ENCODE data around the gene CBFA2T2.

DNA sequence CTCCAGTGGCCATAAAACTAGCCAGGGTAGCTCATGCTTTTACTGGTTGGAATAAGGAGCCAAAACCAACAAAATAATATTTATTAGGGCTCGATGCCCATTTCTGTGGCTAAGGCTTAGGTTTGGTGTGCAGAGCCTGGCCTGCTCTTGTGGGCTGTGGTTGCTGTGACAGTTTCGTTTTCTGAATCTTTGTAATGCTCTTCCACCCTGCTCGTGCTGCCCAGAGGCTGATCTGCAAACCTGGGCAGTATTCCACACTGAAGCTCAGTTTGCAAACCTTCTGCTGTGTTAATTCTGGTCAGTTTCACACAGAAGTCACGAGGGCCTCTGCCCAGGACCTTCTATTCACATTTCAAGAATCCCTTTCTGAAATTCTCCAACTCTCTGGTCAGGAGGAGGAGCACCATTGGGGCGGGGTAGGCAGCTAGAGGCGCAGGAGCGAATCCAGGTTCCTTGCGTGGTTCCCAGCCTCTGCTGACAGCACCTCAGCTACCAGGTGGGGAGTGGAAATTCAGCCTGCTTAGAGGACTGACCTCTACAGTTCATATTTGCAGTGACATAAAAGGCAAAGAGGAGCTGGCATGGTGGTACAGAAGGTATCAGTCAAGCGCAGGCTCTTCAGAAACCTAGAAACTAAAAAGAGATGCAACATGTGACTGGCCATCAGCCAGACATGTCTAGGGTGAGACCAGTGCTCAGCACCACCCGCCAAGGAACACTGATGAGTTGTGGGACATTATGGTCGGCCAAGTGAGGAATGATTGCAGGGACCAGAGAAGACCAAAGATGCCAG is 157.9 kb downstream of the CBFA2T2 start:
- TF ChIP-seq MYC (IDR thresholded peaks at IDR 0.05; ENCODE audit: low read depth, low read length) (no peak), POLR2AphosphoS5 (IDR thresholded peaks at IDR 0.05; ENCODE audit: insufficient read depth, low read depth, low read length) (no peak), EZH2 (IDR thresholded peaks at IDR 0.05; ENCODE audit: borderline replicate concordance, low read depth, low read length, severe bottlenecking) (no peak), POLR2A (IDR thresholded peaks at IDR 0.05; ENCODE audit: low read depth, low read length) (no peak), FOS (IDR thresholded peaks at IDR 0.05; ENCODE audit: borderline replicate concordance, insufficient read depth, low read length) (no peak), GATA2 (IDR thresholded peaks at IDR 0.05; ENCODE audit: insufficient read depth, insufficient read length, low read depth, low read length) (no peak)
- TF ChIP-seq, protein P1, sequence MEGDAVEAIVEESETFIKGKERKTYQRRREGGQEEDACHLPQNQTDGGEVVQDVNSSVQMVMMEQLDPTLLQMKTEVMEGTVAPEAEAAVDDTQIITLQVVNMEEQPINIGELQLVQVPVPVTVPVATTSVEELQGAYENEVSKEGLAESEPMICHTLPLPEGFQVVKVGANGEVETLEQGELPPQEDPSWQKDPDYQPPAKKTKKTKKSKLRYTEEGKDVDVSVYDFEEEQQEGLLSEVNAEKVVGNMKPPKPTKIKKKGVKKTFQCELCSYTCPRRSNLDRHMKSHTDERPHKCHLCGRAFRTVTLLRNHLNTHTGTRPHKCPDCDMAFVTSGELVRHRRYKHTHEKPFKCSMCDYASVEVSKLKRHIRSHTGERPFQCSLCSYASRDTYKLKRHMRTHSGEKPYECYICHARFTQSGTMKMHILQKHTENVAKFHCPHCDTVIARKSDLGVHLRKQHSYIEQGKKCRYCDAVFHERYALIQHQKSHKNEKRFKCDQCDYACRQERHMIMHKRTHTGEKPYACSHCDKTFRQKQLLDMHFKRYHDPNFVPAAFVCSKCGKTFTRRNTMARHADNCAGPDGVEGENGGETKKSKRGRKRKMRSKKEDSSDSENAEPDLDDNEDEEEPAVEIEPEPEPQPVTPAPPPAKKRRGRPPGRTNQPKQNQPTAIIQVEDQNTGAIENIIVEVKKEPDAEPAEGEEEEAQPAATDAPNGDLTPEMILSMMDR (IDR thresholded peaks at IDR 0.05; ENCODE audit: extremely low read depth in 1 of 2, insufficient read depth in 1 of 2, low read depth in 1 of 2, low read length in 2 of 2): no peak
- TF ChIP-seq, protein P2, sequence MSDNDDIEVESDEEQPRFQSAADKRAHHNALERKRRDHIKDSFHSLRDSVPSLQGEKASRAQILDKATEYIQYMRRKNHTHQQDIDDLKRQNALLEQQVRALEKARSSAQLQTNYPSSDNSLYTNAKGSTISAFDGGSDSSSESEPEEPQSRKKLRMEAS (IDR thresholded peaks at IDR 0.05; ENCODE audit: insufficient read depth, insufficient read length): no peak
